Ovary (tissue), 9 donors: ENCODE results near the gene EIF4G3. TPM values are rescaled to one million over a fixed set of nuclear protein-coding genes. Genes with fewer than 3 reads are reported as not detected.

Experiments
- DNase-seq, 5 donors: peaks; one replicate each; pipeline ENCODE4 v3.0.0-alpha.2; 2019 to 2020
- H3K27ac ChIP-seq, 2 donors: fragments of 200-600 bp; one replicate each; pipeline versions ENCODE4 v1.5.1 to v1.8.0; 2019 to 2022
- H3K27me3 ChIP-seq: fragments of 200-600 bp; one replicate; pipeline ENCODE4 v1.8.0; 2022
- H3K36me3 ChIP-seq: fragments of 200-600 bp; sonication (generic); one replicate; pipeline ENCODE4 v1.5.1; 2019
- H3K4me1 ChIP-seq: one replicate; pipeline ENCODE4 v1.8.1; 2013; ENCODE audit warnings: mild to moderate bottlenecking, moderate library complexity; ENCODE audit not compliant: insufficient read depth
- H3K4me3 ChIP-seq: fragments of 200-600 bp; sonication (generic); one replicate; pipeline ENCODE4 v1.5.1; 2017
- H3K9me3 ChIP-seq, 2 donors: fragments of 200-600 bp in 1 of 2; sonication (generic) in 1 of 2; one replicate each; pipeline versions ENCODE4 v1.5.1 to v1.8.1; 2013 to 2019; ENCODE audit warnings: mild to moderate bottlenecking in 1 of 2, moderate library complexity in 1 of 2
- EP300 ChIP-seq: sonication (generic); formaldehyde crosslinking; IDR thresholded peaks from one replicate; pipeline ENCODE4 v1.6.1; 2017; ENCODE audit warnings: antibody characterized with exemption
- POLR2A ChIP-seq: fragments of 450-650 bp; IDR thresholded peaks from one replicate; pipeline ENCODE4 v1.6.1; 2017; ENCODE audit warnings: antibody characterized with exemption, mild to moderate bottlenecking, moderate library complexity
- WGBS, 3 donors: extraction: QIAGEN DNeasy Blood & Tissue Kit in 1 of 3; methylation state at CpG; one replicate each; pipeline versions ENCODE4 v1.1.5 to v1.1.7; 2013 to 2017; 5-methylcytosine and 5-hydroxymethylcytosine counted together
- intact Hi-C, 4 donors: fragments of 100-400 bp; cut with DNase I; formaldehyde crosslinking; loops; one replicate each; pipeline versions ENCODE4 v1.11.0 to v1.15.1; 2022 to 2023
- polyA plus RNA-seq, 2 donors: library from polyadenylated mRNA; stranded (reverse); fragments of 200-250 nt in 1 of 2; fragments of 350-450 nt in 1 of 2; fragmentation: Illumina TruSeq in 1 of 2; extraction: RNeasy Lipid Tissue Mini Kit (QIAGEN cat#74804) in 1 of 2; gene quantifications; one replicate each; pipeline ENCODE4 v1.2.3, GENCODE V29; 2013 to 2014
- total RNA-seq, 7 donors: library from RNA; depleted of rRNA in 2 of 7; stranded (reverse); fragments of >200 nt in 2 of 7; fragmentation: NEBNext Ultra II Directional in 3 of 7; extraction: Animal tissue kit (Norgen Biotek cat#: 25700) in 3 of 7; gene quantifications; one replicate each; pipeline versions ENCODE4 v1.1.0 to v1.2.4, GENCODE V29; 2016 to 2023
- TF ChIP-seq, protein P1 (sequence below), 3 donors: fragments of 450-650 bp in 2 of 3; fragments of 200-600 bp in 1 of 3; IDR thresholded peaks; one replicate each; pipeline versions ENCODE4 v1.5.1 to v1.8.0; 2016 to 2022; ENCODE audit warnings: antibody characterized with exemption in 3 of 3, mild to moderate bottlenecking in 1 of 3
- donor health status: DM: no; HTN: no; CAD: no; lungs with moderate emphysema.
- donor health status: DM: no; HTN: no; CAD: no.
- donor health status: Bipolar disorder and iron deficiency.
- donor health status: DM: yes; HTN: yes; CAD: no.
- donor health status: DM: no; HTN: no; CAD: no.
- donor health status: DM: yes; HTN: yes; CAD: no.

EIF4G3 gene
- total and polyA plus RNA-seq, 9 donors = 13.9 to 62.4 (median 39.4) TPM

- no peak overlapping the region for H3K27ac ChIP-seq
- H3K4me1 ChIP-seq = peaks cover 2% of the 10 kb centered on the region
- no peaks in the 10 kb centered on the region for H3K36me3 ChIP-seq
- H3K27me3 ChIP-seq = no peaks in the 10 kb centered on the region
- DNase-seq = no peak
- no peaks in the 10 kb centered on the region for H3K9me3 ChIP-seq
- intact Hi-C loops = no loop called here
- H3K4me3 ChIP-seq = no peak overlapping the region
- WGBS, 3 donors = 1 to 5% (median 4%) methylated on average over 1 of the region's 1 CpG
- TF ChIP-seq, protein P1, sequence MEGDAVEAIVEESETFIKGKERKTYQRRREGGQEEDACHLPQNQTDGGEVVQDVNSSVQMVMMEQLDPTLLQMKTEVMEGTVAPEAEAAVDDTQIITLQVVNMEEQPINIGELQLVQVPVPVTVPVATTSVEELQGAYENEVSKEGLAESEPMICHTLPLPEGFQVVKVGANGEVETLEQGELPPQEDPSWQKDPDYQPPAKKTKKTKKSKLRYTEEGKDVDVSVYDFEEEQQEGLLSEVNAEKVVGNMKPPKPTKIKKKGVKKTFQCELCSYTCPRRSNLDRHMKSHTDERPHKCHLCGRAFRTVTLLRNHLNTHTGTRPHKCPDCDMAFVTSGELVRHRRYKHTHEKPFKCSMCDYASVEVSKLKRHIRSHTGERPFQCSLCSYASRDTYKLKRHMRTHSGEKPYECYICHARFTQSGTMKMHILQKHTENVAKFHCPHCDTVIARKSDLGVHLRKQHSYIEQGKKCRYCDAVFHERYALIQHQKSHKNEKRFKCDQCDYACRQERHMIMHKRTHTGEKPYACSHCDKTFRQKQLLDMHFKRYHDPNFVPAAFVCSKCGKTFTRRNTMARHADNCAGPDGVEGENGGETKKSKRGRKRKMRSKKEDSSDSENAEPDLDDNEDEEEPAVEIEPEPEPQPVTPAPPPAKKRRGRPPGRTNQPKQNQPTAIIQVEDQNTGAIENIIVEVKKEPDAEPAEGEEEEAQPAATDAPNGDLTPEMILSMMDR (IDR thresholded peaks at IDR 0.05) = no peak
- TF ChIP-seq EP300 = no peak
- TF ChIP-seq POLR2A = no peak
Observed at GRCh38 chr1:21090463-21090862, 86.2 kb downstream of the EIF4G3 start.

DNA sequence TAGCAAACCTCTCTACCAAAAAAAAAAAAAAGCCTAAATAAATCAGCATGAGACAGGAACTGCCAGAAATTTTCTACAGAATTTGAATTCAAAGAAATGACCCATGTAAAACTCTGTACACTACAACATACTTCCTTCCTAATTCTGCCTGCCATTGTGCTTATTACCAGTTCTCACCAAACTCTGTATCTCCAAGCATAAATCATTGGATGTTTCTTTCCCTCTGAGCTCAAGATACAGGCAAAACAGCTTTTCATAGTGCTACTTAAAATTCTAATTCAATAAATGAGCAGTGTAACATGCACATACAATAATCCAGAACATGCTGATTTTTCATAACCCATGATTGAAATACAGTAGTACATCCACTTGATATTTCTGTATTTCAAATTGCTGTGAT lies 87.0 kb downstream of the EIF4G3 start:
- Histone ChIP-seq H3K4me3 (no peak overlapping the region), H3K27me3 (no peaks in the 10 kb centered on the region), H3K36me3 (no peaks in the 10 kb centered on the region), H3K27ac (no peak overlapping the region), H3K9me3 (no peaks in the 10 kb centered on the region), H3K4me1 (peaks cover 2% of the 10 kb centered on the region)
- TF ChIP-seq, protein P1 (IDR thresholded peaks at IDR 0.05) = no peak
- TF ChIP-seq POLR2A (no peak), EP300 (no peak)
- no peak for DNase-seq
- intact Hi-C loops = no loop called here

GRCh38 chr1:21089299-21089698 lies 87.4 kb downstream of the EIF4G3 start:
- H3K4me1 ChIP-seq = peaks cover 2% of the 10 kb centered on the region
- TF ChIP-seq, protein P1 (IDR thresholded peaks at IDR 0.05) = no peak
- TF ChIP-seq EP300 (no peak), POLR2A (no peak)
- intact Hi-C loops = no loop called here
- H3K27ac ChIP-seq = no peak overlapping the region
- no peaks in the 10 kb centered on the region for H3K9me3 ChIP-seq
- H3K4me3 ChIP-seq = no peak overlapping the region
- 91 to 95% (median 94%) methylated on average over 2 of the region's 2 CpGs for WGBS, 3 donors
- no peaks in the 10 kb centered on the region for H3K27me3 ChIP-seq
- DNase-seq = no peak
- H3K36me3 ChIP-seq = no peaks in the 10 kb centered on the region

GRCh38 chr1:21084111-21084810 lies 92.4 kb downstream of the EIF4G3 start:
- 67 to 68% (median 67%) methylated on average over 4 of the region's 4 CpGs for WGBS, 3 donors
- Histone ChIP-seq H3K4me1 (no peaks in the 10 kb centered on the region), H3K36me3 (no peaks in the 10 kb centered on the region), H3K27me3 (no peaks in the 10 kb centered on the region), H3K4me3 (no peak overlapping the region), H3K9me3 (no peaks in the 10 kb centered on the region), H3K27ac (no peak overlapping the region)
- TF ChIP-seq POLR2A (no peak), EP300 (no peak)
- TF ChIP-seq, protein P1 (IDR thresholded peaks at IDR 0.05) = no peak
- no peak for DNase-seq
- intact Hi-C loops = no loop called here
